H9 (cell line): ENCODE results near the gene UVRAG. TPM values are rescaled to one million over a fixed set of nuclear protein-coding genes. Genes with fewer than 3 reads are reported as not detected.

Experiments used
- DNase-seq: peaks from one replicate; pipeline ENCODE4 v3.0.0-alpha.2; 2017
- H2AFZ ChIP-seq: one replicate; pipeline ENCODE4 v1.6.1; 2013; ENCODE audit warnings: mild to moderate bottlenecking, low read length, control low read depth, moderate library complexity
- H2AK5ac ChIP-seq: 2 replicates; pipeline ENCODE4 v1.6.1; 2013; ENCODE audit warnings: low read length, control low read depth, mixed read lengths; ENCODE audit not compliant: insufficient read length
- H2BK120ac ChIP-seq: one replicate; pipeline ENCODE4 v1.6.1; 2013; ENCODE audit warnings: low read depth, mild to moderate bottlenecking, low read length, control low read depth, inconsistent platforms; ENCODE audit not compliant: poor library complexity, severe bottlenecking
- H2BK12ac ChIP-seq: 2 replicates; pipeline ENCODE4 v1.6.1; 2013; ENCODE audit warnings: low read length, control low read depth, mixed read lengths, low read depth; ENCODE audit not compliant: insufficient read length
- H2BK15ac ChIP-seq: 2 replicates; pipeline ENCODE4 v1.6.1; 2013; ENCODE audit warnings: low read depth, low read length, control low read depth
- H2BK20ac ChIP-seq: one replicate; pipeline ENCODE4 v1.6.1; 2013; ENCODE audit warnings: low read depth, mild to moderate bottlenecking, low read length, control low read depth, inconsistent platforms; ENCODE audit not compliant: poor library complexity, severe bottlenecking
- H2BK5ac ChIP-seq: 2 replicates; pipeline ENCODE4 v1.6.1; 2013; ENCODE audit warnings: low read length, control low read depth, mixed read lengths; ENCODE audit not compliant: insufficient read length
- H3K14ac ChIP-seq: 2 replicates; pipeline ENCODE4 v1.6.1; 2013; ENCODE audit warnings: low read length, control low read depth; ENCODE audit not compliant: insufficient read depth
- H3K18ac ChIP-seq: 2 replicates; pipeline ENCODE4 v1.6.1; 2013; ENCODE audit warnings: low read depth, mild to moderate bottlenecking, mixed read lengths, low read length, control low read depth; ENCODE audit not compliant: insufficient read length
- H3K23ac ChIP-seq: 2 replicates; pipeline ENCODE4 v1.6.1; 2013; ENCODE audit warnings: low read length, control low read depth, mixed read lengths, low read depth; ENCODE audit not compliant: insufficient read length
- H3K23me2 ChIP-seq: 2 replicates; pipeline ENCODE4 v1.6.1; 2013; ENCODE audit warnings: low read depth, mild to moderate bottlenecking, mixed read lengths, low read length, control low read depth; ENCODE audit not compliant: insufficient read length, poor library complexity, severe bottlenecking
- H3K27ac ChIP-seq: 2 replicates; pipeline ENCODE4 v1.5.1; 2013; ENCODE audit warnings: low read length, control low read depth, mixed read lengths, low read depth; ENCODE audit not compliant: insufficient read length
- H3K27me3 ChIP-seq: 2 replicates; pipeline ENCODE4 v1.6.1; 2013; ENCODE audit warnings: low read length, control low read depth, inconsistent platforms; ENCODE audit not compliant: insufficient read depth
- H3K4ac ChIP-seq: 2 replicates; pipeline ENCODE4 v1.6.1; 2013; ENCODE audit warnings: low read depth, mild to moderate bottlenecking, control low read depth, inconsistent platforms, low read length, moderate library complexity
- H3K4me1 ChIP-seq: 2 replicates; pipeline ENCODE4 v1.6.1; 2013; ENCODE audit warnings: low read length, control low read depth, inconsistent platforms; ENCODE audit not compliant: insufficient read depth
- H3K4me2 ChIP-seq: 2 replicates; pipeline ENCODE4 v1.6.1; 2013; ENCODE audit warnings: low read length, control low read depth, mixed read lengths; ENCODE audit not compliant: insufficient read length, insufficient read depth
- H3K56ac ChIP-seq: 2 replicates; pipeline ENCODE4 v1.6.1; 2013; ENCODE audit warnings: low read depth, mild to moderate bottlenecking, mixed read lengths, low read length, control low read depth; ENCODE audit not compliant: insufficient read length
- H3K79me1 ChIP-seq: 2 replicates; pipeline ENCODE4 v1.6.1; 2013; ENCODE audit warnings: low read depth, mild to moderate bottlenecking, moderate library complexity, low read length, control low read depth, inconsistent platforms; ENCODE audit not compliant: insufficient read depth, poor library complexity, severe bottlenecking
- H3K79me2 ChIP-seq: 2 replicates; pipeline ENCODE4 v1.6.1; 2013; ENCODE audit warnings: low read length, control low read depth, inconsistent platforms; ENCODE audit not compliant: insufficient read depth
- H3K9ac ChIP-seq: 2 replicates; pipeline ENCODE4 v1.6.1; 2013; ENCODE audit warnings: low read length, control low read depth, mixed read lengths; ENCODE audit not compliant: insufficient read length; ENCODE audit errors: extremely low read depth
- H3K9me3 ChIP-seq: one replicate; pipeline ENCODE4 v1.6.1; 2013; ENCODE audit warnings: low read depth, low read length, inconsistent platforms; ENCODE audit not compliant: control insufficient read depth
- H3T11ph ChIP-seq: one replicate; pipeline ENCODE4 v1.6.1; 2013; ENCODE audit warnings: mild to moderate bottlenecking, low read length, control low read depth, inconsistent platforms
- H4K20me1 ChIP-seq: one replicate; pipeline ENCODE4 v1.6.1; 2013; ENCODE audit not compliant: control insufficient read depth, insufficient read length, insufficient read depth
- H4K5ac ChIP-seq: 2 replicates; pipeline ENCODE4 v1.6.1; 2013; ENCODE audit warnings: low read depth, mild to moderate bottlenecking, mixed read lengths, low read length, control low read depth; ENCODE audit not compliant: insufficient read length
- H4K8ac ChIP-seq: replicated peaks from 2 replicates; pipeline ENCODE4 v1.6.1; 2013; ENCODE audit warnings: low read length, control low read depth, mixed read lengths, low read depth; ENCODE audit not compliant: insufficient read length
- H4K91ac ChIP-seq: 2 replicates; pipeline ENCODE4 v1.6.1; 2013; ENCODE audit warnings: low read depth, mild to moderate bottlenecking, moderate library complexity, mixed read lengths, low read length, control low read depth; ENCODE audit not compliant: insufficient read length
- H3K27ac Mint-ChIP-seq, 3 experiments: 2 replicates in 2 of 3; 3 replicates in 1 of 3; pipeline ENCODE4 v1.8.0; 2020 to 2021; ENCODE audit warnings: mixed read lengths in 3 of 3, mild to moderate bottlenecking in 1 of 3, moderate library complexity in 1 of 3
- H3K27me3 Mint-ChIP-seq: 2 replicates; pipeline ENCODE4 v1.8.0; 2021; ENCODE audit warnings: low read depth, mild to moderate bottlenecking, moderate library complexity, mixed read lengths
- H3K36me3 Mint-ChIP-seq, 3 experiments: 2 replicates in 2 of 3; 3 replicates in 1 of 3; pipeline ENCODE4 v1.8.0; 2020 to 2021; ENCODE audit warnings: low read depth in 3 of 3, mixed read lengths in 3 of 3; ENCODE audit not compliant: insufficient read depth in 1 of 3
- H3K4me1 Mint-ChIP-seq, 2 experiments: 2 replicates each; pipeline ENCODE4 v1.8.0; 2020; ENCODE audit warnings: mixed read lengths in 2 of 2
- H3K4me3 Mint-ChIP-seq, 2 experiments: 2 replicates in 1 of 2; 3 replicates in 1 of 2; pipeline ENCODE4 v1.8.0; 2020 to 2021; ENCODE audit warnings: mild to moderate bottlenecking in 2 of 2, mixed read lengths in 2 of 2, moderate library complexity in 1 of 2
- H3K9me3 Mint-ChIP-seq, 2 experiments: 2 replicates in 1 of 2; 3 replicates in 1 of 2; pipeline ENCODE4 v1.8.0; 2020; ENCODE audit warnings: mild to moderate bottlenecking in 2 of 2, mixed read lengths in 2 of 2, moderate library complexity in 1 of 2
- CTCF ChIP-seq: fragments of 200-600 bp; sonication (generic); conservative IDR thresholded peaks from 3 replicates; pipeline ENCODE4 v1.8.0; 2021; ENCODE audit warnings: antibody characterized with exemption, mild to moderate bottlenecking
- WGBS: extraction: QIAGEN DNeasy Blood & Tissue Kit; methylation state at CpG from one replicate; pipeline ENCODE4 v1.1.7; 2013; ENCODE audit warnings: missing lambda C conversion rate, low lambda C conversion rate, mixed read lengths; ENCODE audit not compliant: insufficient read length; ENCODE audit errors: extremely low coverage; 5-methylcytosine and 5-hydroxymethylcytosine counted together
- total RNA-seq: library from RNA; stranded (reverse); gene quantifications from 2 replicates; pipeline ENCODE4 v1.2.1, GENCODE V29; 2021

The UVRAG gene
- total RNA-seq, 1 experiment from 2014 or later: 18.5 TPM

- no peak overlapping the region for H3K56ac ChIP-seq
- Mint-ChIP-seq H3K27me3 (0 out of 2 replicates have a peak, but pooled peaks cover 1% of the 10 kb centered on the region), H3K27ac (no peak overlapping the region), H3K4me1 (peaks cover under 1 to 8% of the 10 kb centered on the region in 2 experiments; a peak in 1 of 4 replicates), H3K9me3 (peaks cover 0 to 6% of the 10 kb centered on the region in 2 experiments; a peak in 1 of 5 replicates), H3K36me3 (peaks cover 3 to 8% (median 7%) of the 10 kb centered on the region in 3 experiments; a peak in 5 of 7 replicates), H3K4me3 (no peak overlapping the region)
- H3K4me2 ChIP-seq: no peak overlapping the region
- no peak overlapping the region for H3T11ph ChIP-seq
- H3K14ac ChIP-seq: no peak overlapping the region
- H3K4ac ChIP-seq: no peak overlapping the region
- H2BK20ac ChIP-seq: no peak overlapping the region
- H4K20me1 ChIP-seq: no peaks in the 10 kb centered on the region
- H3K4me1 ChIP-seq: no peaks in the 10 kb centered on the region; the same call in 1 of the 2 replicates
- DNase-seq: no peak
- H3K27me3 ChIP-seq: no peaks in the 10 kb centered on the region
- H2AFZ ChIP-seq: no peak overlapping the region
- H3K79me1 ChIP-seq: no peaks in the 10 kb centered on the region
- no peak overlapping the region for H4K8ac ChIP-seq
- no peak overlapping the region for H4K5ac ChIP-seq
- no peak overlapping the region for H3K23ac ChIP-seq
- no peak overlapping the region for H4K91ac ChIP-seq
- H2AK5ac ChIP-seq: no peak overlapping the region
- no peaks in the 10 kb centered on the region for H3K9me3 ChIP-seq
- no peak overlapping the region for H2BK12ac ChIP-seq
- no peaks in the 10 kb centered on the region for H3K79me2 ChIP-seq
- no peak overlapping the region for H2BK120ac ChIP-seq
- H2BK5ac ChIP-seq: no peak overlapping the region
- no CpG with 5 or more reads among the region's 2 CpGs for WGBS
- no peak for TF ChIP-seq CTCF
- no peak overlapping the region for H3K9ac ChIP-seq
- H3K27ac ChIP-seq: no peak overlapping the region
- H3K23me2 ChIP-seq: no peaks in the 10 kb centered on the region
- no peak overlapping the region for H2BK15ac ChIP-seq
- no peak overlapping the region for H3K18ac ChIP-seq
Observed at GRCh38 chr11:75959540-75959939, 144.5 kb downstream of the UVRAG start.
